ENCODE measurements around the gene HAPLN3.

- TF ChIP-seq CTCF (IDR thresholded peaks at IDR 0.05) = no peak
- no peak for TF ChIP-seq MXI1 (IDR thresholded peaks at IDR 0.05; ENCODE audit: low read depth, low read length)
- no peak for TF ChIP-seq GABPA (IDR thresholded peaks at IDR 0.05; ENCODE audit: low read depth)
- TF ChIP-seq REST (IDR thresholded peaks at IDR 0.05; ENCODE audit: low read depth, low read length) = no peak
- TF ChIP-seq POLR2AphosphoS5 (IDR thresholded peaks at IDR 0.05; ENCODE audit: low read depth, low read length) = no peak
- TF ChIP-seq FOXJ3 (CRISPR knock-in tag; IDR thresholded peaks at IDR 0.05) = no peak
- TF ChIP-seq SIN3A (IDR thresholded peaks at IDR 0.05; ENCODE audit: borderline replicate concordance, low read depth, low read length) = no peak
These were observed 1.1 kb upstream of the HAPLN3 start for GRCh38 chr15:88896333-88897033.

Measured in SK-N-SH (cell line).